Stimulated activated CD8-positive, alpha-beta memory T cell treated with anti-CD3 and anti-CD28 coated beads, Interleukin-7, amount 100 ng/mL, for 1 hour (primary cell): ENCODE data around the gene FSTL3.
"Not testable (repeated sequence)": the region's sequence is repeated elsewhere in the genome, so short reads cannot be mapped to it uniquely, and the experiment has no call there.

Experiments used
- DNase-seq, 2 donors: peaks; one replicate each; pipeline ENCODE4 v3.0.0-alpha.2; 2020; ENCODE audit warnings: low read depth in 2 of 2

The FSTL3 gene

DNA sequence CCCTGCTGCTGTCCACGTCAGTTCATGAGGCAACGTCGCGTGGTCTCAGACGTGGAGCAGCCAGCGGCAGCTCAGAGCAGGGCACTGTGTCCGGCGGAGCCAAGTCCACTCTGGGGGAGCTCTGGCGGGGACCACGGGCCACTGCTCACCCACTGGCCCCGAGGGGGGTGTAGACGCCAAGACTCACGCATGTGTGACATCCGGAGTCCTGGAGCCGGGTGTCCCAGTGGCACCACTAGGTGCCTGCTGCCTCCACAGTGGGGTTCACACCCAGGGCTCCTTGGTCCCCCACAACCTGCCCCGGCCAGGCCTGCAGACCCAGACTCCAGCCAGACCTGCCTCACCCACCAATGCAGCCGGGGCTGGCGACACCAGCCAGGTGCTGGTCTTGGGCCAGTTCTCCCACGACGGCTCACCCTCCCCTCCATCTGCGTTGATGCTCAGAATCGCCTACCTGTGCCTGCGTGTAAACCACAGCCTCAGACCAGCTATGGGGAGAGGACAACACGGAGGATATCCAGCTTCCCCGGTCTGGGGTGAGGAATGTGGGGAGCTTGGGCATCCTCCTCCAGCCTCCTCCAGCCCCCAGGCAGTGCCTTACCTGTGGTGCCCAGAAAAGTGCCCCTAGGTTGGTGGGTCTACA, 6.6 kb downstream of the FSTL3 start:
- DNase-seq = no peak

DNA sequence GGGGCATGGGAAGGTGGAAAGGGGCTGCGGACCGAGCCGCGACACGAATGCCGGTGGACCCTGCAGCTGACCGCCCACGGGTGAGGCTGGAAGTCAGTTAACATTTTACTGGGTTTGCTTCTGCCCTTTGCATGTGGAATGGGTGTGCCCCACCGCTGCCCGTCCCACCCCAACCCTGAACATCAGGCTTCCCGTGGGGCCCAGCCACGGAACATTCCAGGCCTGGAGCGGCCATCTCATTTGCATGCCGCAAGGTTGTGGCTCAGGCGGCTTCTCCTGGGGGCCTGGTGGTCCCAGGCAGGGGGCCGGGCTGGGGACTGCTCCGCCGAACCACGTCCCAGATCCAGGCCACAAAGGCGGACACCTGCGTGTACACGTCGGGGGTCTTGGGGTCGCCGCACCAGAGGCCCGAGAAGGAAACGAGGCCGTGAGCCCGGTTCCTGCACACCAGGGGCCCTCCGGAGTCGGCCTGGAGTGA, 9.3 kb downstream of the FSTL3 start:
- DNase-seq = no peak

DNA sequence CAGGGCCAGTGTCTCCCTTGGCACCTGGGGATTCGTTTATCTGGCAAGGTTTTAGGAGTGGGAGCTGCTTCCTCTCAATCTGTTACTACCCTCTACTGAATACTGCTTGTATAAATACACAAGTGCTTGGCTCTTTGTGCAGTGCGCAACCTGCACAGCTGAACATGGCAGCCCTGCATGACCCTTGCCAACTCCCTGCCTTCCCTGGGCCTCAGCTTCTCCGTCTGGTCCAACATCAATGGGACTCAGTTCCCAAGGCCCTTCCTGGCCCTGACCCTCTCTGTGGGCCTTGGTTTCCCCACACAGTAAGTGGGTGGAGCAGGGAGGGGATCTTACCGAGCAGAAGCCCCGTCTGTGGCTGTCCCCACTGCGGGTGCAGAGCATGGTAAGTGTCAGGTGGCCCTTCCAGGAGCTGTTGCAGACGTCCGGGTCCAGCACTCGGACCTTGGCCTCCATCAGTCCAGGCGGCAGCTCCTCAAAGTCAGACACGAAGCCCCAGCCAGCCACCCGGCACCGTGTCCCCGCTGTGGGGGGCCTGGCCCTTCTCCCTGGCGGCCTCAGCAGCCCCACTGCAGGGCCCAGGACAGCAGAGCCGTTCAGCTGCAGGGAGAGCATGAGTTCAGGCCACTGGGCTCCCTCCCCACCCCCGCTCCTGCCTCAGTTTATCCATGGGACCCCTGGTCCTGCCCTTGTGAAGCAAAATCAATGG, 10.6 kb downstream of the FSTL3 start:
- no peak for DNase-seq

DNA sequence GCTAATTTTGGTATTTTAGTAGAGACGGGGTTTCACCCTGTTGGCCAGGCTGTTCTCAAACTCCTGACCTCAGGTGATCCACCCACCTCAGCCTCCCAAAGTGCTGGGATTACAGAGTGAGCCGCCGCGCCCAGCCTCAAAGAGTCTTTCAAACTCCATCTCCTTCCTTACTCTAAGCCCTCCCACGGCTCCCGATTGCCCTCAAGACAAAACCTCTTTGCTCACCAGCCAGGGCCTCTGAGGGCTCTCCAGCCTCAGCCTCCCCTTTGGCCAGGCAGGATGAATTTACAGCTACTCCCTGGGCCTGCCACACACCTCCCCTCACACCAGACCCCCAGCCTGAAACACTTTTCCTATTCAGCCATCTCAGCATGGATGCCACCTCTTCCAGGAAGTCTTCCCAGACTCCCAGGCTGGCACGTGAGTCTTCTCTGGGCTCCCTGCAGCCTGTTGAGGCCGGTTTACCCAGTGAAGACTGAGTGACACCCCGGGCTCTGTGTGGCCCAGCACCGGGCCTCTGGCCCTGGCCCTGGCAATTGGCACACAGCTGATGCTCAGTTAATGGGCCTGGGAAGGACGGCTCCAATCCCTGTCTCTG, 11.5 kb downstream of the FSTL3 start:
- DNase-seq = no peak

GRCh38 chr19:688214-688613, 12.0 kb downstream of the FSTL3 start:
- no peak for DNase-seq

- DNase-seq = no peak
These were observed 12.8 kb downstream of the FSTL3 start for GRCh38 chr19:688992-689391.

DNA sequence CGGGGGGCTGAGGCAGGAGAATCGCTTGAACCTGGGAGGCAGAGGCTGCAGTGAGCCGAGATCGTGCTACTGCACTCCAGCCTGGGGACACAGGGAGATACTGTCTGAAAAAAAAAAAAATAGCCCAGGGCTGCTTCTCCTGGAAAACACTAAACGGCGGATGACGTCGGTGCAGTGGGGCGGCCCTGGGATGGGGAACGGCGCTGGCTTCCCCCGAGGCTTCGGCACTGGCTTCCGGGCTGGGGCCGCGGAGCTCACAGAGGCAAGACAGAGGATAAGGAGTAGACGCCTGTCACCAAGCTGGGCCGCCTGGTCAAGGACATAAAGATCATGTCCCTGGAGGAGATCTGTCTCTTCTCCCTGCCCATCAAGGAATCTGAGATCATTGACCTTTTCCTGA, 14.0 kb downstream of the FSTL3 start:
- no peak for DNase-seq

DNA sequence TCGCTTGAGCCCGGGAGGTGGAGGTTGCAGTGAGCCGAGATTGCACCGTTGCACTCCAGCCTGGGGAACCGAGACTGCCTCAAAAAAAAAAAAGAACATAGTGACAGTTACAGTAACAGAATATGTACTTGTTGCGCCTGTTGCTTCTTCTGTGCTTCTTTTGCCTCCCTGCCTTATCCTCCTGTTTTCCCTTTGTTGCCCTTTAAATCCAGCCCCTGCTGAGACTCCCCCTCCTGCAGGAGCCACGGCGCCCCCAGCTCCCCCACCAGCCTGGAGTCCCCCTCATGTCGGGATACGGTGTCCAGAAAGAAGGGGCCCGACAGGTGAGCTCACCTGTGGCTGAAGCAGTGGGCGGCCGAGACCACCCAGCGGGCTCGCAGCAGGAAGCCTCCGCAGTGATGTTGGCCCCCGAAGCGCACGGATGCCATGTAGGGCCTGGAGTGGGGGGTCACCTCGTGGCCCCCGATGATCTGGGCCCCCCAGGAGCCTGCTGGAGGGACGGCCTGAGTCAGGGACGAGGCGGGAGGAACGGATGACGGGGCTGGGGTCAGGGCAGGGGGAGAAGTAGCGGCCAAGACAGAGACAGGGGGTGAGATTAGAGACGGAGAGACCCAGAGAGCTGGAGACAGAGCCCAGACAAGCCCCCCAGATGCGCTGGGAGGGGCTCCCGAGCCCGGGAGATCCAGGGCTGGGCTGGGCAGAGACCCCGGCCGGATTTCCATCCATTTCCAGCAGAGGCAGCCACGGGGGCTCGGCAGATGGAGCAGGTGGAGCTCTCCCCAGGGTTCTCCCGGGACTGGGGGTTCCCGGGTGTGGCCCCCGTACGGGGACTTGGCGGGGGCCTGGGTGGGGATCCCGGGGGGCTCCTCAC, 18.5 kb downstream of the FSTL3 start:
- no peak for DNase-seq

DNA sequence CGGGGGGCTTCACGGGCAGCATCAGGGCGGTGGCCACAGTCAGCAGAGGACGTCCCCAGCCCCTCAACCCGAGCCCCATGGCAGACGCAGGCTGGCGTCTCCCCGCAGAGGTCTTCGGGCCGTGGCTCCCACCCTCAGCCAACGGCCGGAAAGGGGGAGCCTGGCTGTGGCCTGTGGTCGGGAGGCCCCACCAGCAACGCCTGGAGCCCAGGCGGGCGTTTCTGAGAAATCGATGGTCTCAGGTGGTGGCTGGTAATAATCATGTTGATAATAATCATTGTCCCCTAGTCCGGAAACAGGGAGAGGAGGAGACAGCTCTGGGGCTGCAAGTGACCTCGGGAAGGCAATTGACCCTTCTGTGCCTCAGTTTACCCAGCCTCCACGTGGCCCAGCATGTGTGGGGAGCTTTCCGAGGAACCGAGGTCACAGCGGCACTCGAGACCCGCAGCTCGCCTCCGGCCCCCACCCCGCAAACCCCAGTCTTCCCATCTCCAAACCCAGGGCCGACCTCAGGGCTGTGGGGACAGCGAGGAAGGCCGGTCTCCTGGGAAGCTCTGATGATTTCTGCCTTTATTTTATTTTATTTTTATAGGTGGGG, 19.3 kb downstream of the FSTL3 start, which contains the start of gene PRSS57:
Gene PRSS57 (minus strand): TSS at position 101 of the 598 bp plus-strand sequence. CDS start 22 bp downstream, at position 79.
- DNase-seq = no peak

DNA sequence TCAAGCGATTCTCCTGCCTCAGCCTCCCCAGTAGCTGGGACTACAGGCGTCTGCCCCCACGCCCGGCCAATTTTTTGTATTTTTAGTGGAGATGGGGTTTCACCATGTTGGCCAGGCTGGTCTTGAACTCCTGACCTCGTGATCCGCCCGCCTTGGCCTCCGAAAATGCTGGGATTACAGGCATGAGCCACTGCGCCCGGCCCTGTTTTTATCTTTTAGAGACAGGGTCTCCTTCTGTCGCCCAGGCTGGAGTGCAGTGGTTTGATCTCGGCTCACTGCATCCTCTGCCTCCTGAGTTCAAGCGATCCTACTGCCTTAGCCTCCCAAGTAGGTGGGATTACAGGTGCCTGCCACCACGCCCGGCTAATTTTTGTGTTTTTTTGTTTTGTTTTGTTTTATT, 22.3 kb downstream of the FSTL3 start:
- not testable (repeated sequence) for DNase-seq

DNA sequence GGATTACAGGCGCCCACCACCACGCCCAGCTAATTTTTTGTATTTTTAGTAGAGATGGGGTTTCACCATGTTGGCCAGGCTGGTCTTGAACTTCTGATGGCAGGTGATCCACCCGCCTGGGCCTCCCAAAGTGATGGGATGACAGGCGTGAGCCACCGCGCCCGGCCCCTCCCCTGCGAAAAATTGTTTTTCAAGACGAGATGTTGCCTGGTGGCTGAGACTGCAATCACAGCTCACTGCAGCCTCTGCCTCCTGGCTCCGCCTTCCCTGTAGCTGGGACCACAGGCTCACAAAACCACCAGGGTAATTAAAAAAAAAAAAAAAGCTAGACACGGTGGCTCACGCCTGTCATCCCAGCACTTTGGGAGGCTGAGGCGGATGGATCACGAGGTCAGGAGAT, 23.7 kb downstream of the FSTL3 start:
- DNase-seq = not testable (repeated sequence)

DNA sequence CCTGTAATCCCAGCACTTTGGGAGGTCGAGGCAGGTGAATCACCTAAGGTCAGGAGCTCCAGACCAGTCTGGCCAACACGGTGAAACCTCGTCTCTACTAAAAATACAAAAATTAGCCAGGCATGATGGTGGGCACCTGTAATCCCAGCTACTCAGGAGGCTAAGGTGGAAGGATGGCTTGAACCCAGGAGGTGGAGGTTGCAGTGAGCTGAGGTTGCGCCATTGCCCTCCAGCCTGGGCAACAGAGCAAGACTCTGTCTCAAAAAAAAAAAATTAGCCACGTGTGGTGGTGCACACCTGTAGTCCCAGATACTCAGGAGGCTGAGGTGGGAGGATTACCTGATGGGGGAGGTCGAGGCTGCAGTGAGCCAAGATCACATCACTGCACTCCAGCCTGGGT, 26.7 kb downstream of the FSTL3 start:
- not testable (repeated sequence) for DNase-seq

GRCh38 chr19:703329-703650, 27.1 kb downstream of the FSTL3 start:
- DNase-seq = no peak

DNA sequence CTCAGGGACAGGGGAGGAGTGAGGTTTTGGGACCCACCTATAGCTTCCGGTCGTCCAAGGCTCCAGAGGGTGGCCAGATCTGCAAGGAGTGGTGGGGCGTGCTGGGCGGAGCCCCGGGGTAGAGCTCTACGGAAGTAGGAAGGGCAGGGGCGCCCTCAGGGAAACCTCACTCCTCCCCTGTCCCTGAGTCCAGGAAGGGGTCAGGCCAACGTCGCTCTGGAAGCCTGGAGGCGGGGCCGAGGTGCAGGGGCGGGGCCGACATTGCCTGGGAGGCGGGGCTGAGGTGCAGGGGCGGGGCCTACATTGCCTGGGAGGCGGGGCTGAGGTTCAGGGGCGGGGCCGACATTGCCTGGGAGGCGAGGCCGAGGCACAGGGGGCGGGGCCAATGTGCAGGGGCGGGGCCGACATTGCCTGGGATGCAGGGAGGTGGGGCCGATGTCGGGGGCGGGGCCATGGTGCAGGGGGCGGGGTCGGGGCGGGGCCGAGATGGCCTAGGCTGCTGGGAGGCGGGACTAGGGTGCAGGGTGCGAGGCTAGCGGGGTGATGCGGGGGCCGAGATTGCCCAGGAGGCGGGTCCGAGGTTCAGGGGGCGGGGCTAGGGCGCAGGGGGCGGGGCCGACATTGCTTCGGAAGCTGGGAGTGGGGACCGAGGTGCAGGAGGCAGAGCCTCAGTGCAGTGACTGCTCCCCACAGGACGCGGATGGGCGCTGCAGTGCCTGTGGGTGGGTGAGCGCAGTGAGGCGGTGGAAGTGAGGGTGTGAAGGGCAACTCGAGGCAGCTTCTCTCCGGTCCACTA, 27.7 kb downstream of the FSTL3 start:
- DNase-seq = peak; percentile 38

DNA sequence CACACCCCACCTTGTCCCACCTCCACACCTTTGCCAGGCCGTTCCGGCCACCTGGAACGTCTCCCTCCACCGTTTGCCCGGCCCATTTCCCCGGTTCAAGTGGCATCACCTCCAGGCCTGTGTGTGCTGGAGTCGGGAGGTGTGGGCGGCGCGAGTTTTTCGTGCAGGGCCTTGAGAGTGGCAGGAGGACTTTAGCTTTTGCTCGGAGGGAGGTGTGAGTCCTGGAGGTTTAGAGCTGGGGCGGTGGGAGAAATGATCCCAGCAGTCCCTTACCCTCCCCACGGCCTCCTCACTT, 28.2 kb downstream of the FSTL3 start:
- DNase-seq = no peak

GRCh38 chr19:708154-709143, 32.3 kb downstream of the FSTL3 start, which contains the start of gene PALM:
PALM (plus strand) TSS chr19:708935; CDS start chr19:709147, 212 bp downstream.
- no peak for DNase-seq

DNA sequence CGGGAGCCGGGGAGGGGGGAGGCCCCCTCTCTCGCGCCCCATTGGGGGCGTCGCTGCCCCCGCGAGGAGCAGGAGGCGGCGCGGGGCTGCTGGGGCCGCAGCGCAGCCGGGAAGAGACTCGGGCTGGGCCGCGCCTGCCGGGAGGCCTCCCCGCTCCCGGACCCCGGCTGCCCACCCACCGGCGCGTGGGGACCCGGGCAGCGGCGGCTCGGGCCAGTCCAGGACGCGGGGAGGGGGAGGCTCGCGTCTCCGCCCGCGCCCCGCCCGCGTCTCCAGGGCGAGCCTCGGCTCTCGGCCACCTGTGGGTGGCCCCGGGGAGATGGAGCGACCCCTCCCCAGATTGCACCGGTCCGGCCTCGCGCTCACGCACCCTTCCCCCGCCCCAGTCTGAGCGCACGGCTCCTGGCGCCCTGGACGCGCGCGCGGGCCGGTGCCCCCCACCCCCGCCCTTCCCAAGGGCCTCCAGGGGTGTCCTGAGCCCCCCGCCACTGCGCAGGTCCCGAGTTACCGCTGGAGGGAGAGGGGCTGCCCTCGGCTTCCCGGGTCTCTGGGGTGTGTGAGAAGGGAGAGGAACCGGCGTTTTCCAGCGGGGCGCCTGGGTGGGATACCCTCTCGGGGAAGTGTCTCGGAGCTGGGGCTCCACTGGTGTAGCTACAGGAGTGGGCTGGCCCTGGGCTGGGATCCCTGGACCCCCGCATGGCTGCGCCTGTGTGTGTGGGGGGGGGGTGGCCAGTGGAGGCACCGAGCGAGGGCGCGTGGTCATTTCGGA, 33.2 kb downstream of the FSTL3 start:
- no peak for DNase-seq

GRCh38 chr19:709965-710571, 33.9 kb downstream of the FSTL3 start:
- no peak for DNase-seq

- no peak for DNase-seq
These were observed 34.6 kb downstream of the FSTL3 start for GRCh38 chr19:710767-711166.
